Left renal pelvis (tissue), 4 donors: ENCODE results near the gene IGLL1. TPM values are rescaled to one million over a fixed set of nuclear protein-coding genes. Genes with fewer than 3 reads are reported as not detected.
"Not testable (repeated sequence)": the region's sequence is repeated elsewhere in the genome, so short reads cannot be mapped to it uniquely, and the experiment has no call there.

Experiments
- DNase-seq, 4 donors: peaks; one replicate each; pipeline ENCODE4 v3.0.0-alpha.2; 2013; ENCODE audit warnings: low read depth in 4 of 4, low spot score in 3 of 4
- polyA plus RNA-seq, 4 donors: library from polyadenylated mRNA; unstranded; fragments of 120-200 nt; gene quantifications; one replicate each; pipeline ENCODE4 v1.2.1, GENCODE V29; 2013; ENCODE audit not compliant: insufficient read length in 4 of 4

The IGLL1 gene
- polyA plus RNA-seq, 4 donors: 0.39 to 1.6 (median 1.0) TPM

DNA sequence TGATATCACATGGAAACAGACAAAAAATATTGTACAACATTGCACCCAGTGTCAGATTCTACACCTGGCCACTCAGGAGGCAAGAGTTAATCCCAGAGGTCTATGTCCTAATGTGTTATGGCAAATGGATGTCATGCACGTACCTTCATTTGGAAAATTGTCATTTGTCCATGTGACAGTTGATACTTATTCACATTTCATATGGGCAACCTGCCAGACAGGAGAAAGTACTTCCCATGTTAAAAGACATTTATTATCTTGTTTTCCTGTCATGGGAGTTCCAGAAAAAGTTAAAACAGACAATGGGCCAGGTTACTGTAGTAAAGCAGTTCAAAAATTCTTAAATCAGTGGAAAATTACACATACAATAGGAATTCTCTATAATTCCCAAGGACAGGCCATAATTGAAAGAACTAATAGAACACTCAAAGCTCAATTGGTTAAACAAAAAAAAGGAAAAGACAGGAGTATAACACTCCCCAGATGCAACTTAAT lies 36.5 kb downstream of the IGLL1 start:
- DNase-seq: not testable (repeated sequence)

DNA sequence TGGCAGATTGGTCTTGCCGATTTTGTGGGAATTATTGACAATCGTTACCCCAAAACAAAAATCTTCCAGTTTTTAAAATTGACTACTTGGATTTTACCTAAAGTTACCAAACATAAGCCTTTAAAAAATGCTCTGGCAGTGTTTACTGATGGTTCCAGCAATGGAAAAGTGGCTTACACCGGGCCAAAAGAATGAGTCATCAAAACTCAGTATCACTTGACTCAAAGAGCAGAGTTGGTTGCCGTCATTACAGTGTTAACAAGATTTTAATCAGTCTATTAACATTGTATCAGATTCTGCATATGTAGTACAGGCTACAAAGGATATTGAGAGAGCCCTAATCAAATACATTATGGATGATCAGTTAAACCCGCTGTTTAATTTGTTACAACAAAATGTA lies 37.2 kb downstream of the IGLL1 start:
- DNase-seq: no peak

DNA sequence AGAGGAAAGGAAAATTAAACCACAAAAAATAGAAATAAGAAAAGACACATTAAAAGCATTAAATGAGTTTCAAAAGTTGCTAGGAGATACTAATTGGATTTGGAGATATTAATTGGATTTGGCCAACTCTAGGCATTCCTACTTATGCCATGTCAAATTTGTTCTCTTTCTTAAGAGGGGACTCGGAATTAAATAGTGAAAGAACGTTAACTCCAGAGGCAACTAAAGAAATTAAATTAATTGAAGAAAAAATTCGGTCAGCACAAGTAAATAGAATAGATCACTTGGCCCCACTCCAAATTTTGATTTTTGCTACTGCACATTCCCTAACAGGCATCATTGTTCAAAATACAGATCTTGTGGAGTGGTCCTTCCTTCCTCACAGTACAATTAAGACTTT lies 37.7 kb downstream of the IGLL1 start:
- not testable (repeated sequence) for DNase-seq

DNA sequence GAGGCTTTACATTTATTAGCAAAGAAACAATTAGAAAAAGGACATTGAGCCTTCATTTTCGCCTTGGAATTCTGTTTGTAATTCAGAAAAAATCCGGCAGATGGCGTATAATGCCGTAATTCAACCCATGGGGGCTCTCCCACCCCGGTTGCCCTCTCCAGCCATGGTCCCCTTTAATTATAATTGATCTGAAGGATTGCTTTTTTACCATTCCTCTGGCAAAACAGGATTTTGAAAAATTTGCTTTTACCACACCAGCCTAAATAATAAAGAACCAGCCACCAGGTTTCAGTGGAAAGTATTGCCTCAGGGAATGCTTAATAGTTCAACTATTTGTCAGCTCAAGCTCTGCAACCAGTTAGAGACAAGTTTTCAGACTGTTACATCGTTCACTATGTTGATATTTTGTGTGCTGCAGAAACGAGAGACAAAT lies 38.2 kb downstream of the IGLL1 start:
- DNase-seq: not testable (repeated sequence)

DNA sequence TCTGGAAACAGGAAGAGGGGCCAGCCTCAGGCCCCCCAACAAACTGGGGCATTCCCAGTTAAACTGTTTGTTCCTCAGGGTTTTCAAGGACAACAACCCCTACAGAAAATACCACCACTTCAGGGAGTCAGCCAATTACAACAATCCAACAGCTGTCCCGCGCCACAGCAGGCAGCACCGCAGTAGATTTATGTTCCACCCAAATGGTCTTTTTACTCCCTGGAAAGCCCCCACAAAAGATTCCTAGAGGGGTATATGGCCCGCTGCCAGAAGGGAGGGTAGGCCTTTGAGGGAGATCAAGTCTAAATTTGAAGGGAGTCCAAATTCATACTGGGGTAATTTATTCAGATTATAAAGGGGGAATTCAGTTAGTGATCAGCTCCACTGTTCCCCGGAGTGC lies 39.3 kb downstream of the IGLL1 start:
- not testable (repeated sequence) for DNase-seq

DNA sequence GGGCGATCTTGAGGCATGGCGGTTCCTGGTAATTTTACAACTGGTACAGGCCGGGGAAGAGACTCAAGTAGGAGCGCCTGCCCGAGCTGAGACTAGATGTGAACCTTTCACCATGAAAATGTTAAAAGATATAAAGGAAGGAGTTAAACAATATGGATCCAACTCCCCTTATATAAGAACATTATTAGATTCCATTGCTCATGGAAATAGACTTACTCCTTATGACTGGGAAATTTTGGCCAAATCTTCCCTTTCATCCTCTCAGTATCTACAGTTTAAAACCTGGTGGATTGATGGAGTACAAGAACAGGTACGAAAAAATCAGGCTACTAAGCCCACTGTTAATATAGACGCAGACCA lies 40.3 kb downstream of the IGLL1 start:
- not testable (repeated sequence) for DNase-seq

DNA sequence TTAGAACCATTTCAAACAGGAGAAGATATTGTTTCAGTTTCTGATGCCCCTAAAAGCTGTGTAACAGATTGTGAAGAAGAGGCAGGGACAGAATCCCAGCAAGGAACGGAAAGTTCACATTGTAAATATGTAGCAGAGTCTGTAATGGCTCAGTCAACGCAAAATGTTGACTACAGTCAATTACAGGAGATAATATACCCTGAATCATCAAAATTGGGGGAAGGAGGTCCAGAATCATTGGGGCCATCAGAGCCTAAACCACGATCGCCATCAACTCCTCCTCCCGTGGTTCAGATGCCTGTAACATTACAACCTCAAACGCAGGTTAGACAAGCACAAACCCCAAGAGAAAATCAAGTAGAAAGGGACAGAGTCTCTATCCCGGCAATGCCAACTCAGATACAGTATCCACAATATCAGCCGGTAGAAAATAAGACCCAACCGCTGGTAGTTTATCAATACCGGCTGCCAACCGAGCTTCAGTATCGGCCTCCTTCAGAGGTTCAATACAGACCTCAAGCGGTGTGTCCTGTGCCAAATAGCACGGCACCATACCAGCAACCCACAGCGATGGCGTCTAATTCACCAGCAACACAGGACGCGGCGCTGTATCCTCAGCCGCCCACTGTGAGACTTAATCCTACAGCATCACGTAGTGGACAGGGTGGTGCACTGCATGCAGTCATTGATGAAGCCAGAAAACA lies 40.8 kb downstream of the IGLL1 start:
- peak in 2 of 4 donors; percentile 74 to 84 for DNase-seq

DNA sequence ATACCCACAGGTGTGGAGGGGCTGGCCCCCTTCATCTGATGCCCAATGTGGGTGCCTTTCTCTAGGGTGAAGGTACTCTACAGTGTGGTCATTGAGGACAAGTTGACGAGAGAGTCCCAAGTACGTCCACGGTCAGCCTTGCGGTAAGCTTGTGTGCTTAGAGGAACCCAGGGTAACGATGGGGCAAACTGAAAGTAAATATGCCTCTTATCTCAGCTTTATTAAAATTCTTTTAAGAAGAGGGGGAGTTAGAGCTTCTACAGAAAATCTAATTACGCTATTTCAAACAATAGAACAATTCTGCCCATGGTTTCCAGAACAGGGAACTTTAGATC lies 41.4 kb downstream of the IGLL1 start:
- DNase-seq: not testable (repeated sequence)

DNA sequence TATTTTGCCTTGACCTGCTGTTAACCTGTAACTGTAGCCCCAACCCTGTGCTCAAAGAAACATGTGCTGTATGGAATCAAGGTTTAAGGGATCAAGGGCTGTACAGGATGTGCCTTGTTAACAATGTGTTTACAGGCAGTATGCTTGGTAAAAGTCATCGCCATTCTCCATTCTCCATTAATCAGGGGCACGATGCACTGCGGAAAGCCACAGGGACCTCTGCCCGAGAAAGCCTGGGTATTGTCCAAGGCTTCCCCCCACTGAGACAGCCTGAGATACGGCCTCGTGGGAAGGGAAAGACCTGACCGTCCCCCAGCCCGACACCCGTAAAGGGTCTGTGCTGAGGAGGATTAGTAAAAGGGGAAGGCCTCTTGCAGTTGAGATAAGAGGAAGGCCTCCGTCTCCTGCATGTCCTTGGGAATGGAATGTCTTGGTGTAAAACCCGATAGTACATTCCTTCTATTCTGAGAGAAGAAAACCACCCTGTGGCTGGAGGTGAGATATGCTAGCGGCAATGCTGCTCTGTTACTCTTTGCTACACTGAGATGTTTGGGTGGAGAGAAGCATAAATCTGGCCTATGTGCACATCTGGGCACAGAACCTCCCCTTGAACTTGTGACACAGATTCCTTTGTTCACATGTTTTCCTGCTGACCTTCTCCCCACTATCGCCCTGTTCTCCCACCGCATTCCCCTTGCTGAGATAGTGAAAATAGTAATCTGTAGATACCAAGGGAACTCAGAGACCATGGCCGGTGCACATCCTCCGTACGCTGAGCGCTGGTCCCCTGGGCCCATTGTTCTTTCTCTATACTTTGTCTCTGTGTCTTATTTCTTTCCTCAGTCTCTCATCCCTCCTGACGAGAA lies 42.0 kb downstream of the IGLL1 start:
- DNase-seq: not testable (repeated sequence)

DNA sequence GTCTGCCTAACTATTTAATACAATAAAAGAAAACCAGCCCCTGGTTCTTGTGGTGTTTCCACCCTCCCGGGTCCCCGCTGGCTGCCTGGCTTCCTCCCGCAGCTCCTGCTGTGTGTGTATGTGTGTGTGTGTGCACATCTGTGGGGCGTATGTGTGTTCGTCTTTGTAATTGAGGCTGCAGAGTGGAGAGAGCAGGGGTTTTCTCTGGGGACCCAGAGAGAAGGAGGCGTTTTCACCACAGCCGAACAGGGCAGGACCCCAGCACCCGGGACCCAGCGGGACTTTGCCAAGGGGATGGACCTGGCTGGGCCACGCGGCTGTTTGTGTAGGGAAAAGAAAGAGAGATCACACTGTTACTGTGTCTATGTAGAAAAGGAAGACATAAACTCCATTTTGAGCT lies 42.7 kb downstream of the IGLL1 start:
- no peak for DNase-seq

DNA sequence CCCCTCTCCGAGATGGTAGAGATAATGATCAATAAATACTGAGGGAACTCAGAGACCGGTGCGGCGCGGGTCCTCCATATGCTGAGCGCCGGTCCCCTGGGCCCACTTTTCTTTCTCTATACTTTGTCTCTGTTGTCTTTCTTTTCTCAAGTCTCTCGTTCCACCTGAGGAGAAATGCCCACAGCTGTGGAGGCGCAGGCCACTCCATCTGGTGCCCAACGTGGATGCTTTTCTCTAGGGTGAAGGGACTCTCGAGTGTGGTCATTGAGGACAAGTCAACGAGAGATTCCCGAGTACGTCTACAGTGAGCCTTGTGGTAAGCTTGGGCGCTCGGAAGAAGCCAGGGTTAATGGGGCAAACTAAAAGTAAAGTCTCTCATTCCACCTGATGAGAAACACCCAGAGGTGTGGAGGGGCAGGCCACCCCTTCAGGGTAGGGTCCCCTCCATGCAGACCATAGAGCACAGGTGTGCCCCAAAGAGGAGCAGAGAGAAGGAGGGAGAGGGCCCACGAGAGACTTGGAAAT lies 43.2 kb downstream of the IGLL1 start:
- DNase-seq: no peak

DNA sequence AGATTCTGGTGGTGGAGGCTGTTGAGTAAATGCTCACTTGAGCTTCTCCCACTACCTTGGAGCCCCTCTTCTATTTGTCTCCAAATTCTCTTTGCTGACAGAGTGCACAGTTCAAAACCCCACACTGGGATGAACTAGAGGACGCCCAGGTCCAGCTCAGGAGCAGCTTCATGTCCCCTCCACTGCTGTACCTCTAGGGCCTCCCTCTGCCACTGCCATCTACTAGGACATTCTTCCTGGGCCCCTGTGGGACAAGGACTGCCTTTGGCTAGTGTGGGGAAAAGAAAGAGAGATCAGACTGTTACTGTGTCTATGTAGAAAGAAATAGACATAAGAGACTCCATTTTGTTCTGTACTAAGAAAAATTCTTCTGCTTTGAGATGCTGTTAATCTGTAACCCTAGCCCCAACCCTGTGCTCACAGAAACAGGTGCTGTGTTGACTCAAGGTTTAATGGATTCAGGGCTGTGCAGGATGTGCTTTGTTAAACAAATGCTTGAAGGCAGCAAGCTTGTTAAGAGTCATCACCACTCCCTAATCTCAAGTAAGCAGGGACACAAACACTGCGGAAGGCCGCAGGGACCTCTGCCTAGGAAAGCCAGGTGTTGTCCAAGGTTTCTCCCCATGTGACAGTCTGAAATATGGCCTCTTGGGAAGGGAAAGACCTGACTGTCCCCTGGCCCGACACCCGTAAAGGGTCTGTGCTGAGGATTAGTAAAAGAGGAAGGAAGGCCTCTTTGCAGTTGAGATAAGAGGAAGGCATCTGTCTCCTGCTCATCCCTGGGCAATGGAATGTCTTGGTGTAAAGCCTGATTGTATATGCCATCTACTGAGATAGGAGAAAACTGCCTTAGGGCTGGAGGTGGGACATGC lies 44.1 kb downstream of the IGLL1 start:
- not testable (repeated sequence) for DNase-seq

DNA sequence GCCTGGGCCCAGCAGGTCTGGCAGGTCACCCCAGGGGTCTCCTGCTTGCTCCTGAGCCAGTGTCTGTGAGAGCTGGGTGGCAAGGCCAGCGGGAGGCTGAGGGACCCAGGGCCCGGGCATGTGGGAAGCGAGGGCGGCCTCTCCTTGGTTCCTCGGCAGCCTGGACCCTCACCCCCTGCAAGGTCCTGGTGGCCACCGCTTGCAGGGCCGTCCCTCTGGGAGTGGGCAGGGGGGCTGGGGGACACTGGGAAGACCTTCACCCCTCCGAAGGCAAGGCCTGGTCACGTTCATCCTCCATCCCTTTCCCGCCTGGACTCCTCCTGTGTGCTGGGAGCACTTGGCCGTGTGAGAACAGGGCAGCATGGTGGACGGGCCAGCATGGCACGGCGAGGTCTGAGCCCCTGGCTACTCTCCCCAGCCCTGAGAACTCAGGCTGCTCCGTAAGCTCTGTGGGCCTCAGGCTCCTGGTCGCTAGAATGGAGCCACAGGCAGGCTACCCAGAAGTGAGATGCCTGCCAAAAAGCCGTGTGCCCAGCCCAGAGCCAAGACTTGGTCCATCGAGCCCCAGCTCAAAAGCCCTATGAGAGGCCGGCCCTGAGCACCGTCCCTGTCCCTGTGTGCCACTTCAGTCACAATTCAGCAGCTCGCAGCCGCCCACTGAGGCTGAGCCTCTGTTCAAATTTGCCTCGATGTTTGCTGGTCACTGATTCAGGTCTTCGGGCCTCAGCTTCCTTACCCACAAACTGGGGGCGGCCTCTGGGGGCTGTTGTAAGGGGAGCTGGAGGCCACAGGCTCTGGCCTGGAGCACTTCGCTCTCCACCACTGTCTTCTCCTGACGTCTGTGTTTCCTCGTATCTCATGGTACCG lies 45.0 kb downstream of the IGLL1 start:
- no peak for DNase-seq

DNA sequence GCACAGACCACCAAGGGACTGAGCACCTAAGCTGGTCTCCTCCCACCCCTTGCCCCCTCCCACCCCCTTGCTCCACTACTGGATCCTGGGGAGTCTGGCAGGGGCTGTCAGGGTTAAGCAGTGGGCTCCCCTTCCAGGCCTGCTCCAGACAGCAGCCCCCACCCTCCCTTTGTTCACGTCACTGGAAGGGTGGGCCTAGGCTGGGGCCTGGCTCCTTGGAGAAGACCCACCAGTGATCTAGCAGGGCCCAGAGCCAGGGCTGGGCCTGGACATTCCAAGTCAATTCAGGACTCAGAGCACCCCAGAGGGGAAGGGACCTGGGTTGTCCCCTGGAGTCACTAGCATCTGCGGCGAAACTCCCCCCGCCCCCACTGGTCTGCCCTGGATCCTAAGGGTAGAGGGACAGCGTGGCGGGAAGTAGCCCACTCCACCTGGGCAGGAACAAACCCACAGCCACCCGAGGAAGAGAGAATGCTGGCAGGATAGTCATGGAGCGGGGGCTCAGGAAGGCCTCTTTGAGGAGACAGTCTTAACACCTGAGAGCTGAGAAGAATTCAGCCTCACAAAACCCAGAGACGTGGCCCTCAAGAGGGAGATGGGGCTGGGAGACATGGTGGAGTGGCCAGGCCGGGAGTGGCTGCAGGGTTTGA lies 45.8 kb downstream of the IGLL1 start:
- DNase-seq: no peak

DNA sequence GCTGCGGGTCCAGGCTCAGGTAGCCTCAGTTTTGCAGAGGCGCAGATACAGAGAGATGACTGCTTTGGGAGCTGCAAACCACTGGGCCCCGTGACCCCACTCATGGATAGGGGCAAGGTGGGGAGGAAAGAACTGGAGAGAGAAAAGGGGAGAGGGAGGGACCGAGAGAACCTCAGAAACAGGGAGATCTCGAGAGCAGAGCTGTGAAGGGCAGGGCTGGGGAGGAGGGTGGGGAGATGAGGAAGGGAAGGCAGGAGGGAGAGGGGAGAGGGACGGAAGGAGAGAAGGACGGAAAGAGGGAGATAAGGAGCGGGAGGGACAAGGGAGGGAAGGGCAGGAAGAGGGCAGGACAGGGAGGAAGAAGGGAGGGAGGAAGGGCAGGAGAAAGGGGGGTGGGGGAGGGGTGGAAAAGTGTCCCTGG lies 46.3 kb downstream of the IGLL1 start:
- DNase-seq: no peak

DNA sequence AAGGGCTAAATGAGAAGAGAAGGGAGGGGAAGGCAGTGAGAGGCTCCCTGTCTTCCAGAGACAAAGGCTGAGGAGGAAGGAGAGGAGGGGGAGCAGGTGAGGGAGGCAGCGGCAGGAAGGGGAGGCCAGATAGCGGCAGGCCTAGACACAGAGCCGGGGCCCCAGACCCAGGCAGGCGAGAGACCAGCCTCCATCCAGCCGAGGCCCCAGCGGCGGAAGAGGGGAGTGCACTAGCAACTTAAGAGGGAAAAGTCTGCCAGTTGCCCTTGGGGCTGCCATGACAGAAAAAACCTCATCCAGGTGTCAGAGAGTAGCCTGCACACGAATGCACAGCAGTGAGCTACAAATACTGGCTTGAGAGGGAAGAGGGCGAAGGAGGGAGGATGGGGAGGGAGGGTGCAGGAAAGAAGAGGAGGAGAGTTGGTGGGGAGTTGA lies 46.7 kb downstream of the IGLL1 start:
- DNase-seq: no peak

DNA sequence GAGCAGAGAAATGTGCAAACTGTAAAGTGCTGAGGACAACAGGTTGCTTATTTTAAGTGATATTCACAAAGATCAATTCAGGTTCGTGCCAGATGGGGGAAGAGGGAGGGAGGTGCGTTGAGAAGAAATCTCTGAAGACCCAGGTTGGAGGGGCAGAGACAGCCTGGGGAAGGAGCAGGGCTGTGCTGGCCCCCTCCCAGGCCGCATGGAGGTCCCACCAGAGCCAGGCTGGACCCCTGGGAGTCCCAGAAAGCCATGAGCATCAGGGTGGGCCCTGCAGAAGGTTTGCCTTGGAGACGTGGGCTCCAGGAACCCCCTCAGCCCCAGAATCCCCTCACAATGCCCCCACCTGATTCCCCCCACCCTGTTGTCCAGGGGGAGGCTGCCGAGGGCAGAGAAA lies 47.4 kb downstream of the IGLL1 start:
- DNase-seq: no peak

DNA sequence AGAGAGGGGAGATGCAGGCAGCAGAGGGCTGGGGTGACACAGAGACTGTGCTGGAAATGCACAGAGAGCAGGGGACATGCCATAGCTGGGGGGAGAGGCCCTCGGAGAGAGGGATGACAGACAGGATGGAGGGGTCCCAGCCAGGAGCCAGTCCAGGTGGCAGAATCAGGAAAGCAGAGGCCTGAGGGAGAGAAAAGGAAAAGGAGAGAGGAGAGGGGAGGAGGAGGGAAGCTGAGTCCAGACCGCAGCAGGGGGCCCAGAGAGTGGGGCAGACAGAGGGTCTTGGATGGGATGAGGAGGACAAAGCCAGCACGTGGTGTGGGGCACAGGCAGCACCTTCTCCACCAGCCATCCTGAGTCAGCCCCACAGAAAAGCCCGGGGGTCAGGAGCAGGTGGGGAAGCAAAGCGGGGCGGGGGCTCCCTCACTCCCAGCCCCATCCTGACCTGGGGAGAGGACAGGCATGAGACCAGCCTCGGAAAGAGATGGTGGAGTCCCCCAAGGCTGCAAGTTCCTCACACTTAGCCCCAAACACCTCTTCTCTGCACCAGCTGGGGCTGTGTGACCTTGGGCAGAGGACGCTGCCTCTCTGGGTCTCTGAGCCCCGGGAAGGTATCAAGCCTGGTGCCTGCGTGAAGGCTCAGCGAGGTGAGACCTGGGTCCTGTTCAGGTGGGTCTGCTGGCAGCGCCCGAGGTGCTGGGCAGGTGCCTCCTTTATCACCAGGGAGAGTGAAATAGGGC lies 48.0 kb downstream of the IGLL1 start:
- no peak for DNase-seq
